SK-N-SH (cell line): Measurements from ENCODE around the gene KRT80. TPM values are rescaled to one million over a fixed set of nuclear protein-coding genes. Genes with fewer than 3 reads are reported as not detected.

Source experiments
- CTCF ChIA-PET: fragments of 300-600, 350-600 bp; formaldehyde crosslinking; extraction: SDS; loops from one replicate; lab custom pipeline; 2021; lab: Yijun Ruan, JAX
- POLR2A ChIA-PET: fragments of 350-600 bp; sonication (Branson Sonifier 250); formaldehyde crosslinking; extraction: SDS; loops from one replicate; lab custom pipeline; 2020; ENCODE audit warnings: antibody characterized with exemption, inconsistent platforms; lab: Yijun Ruan, JAX
- DNase-seq: peaks from one replicate; pipeline ENCODE4 v3.0.0; 2012
- H2AFZ ChIP-seq: fragments of 200-600 bp; sonication (generic); 2 replicates; pipeline ENCODE4 v1.8.1; 2016; ENCODE audit warnings: antibody characterized with exemption, mild to moderate bottlenecking, low read depth
- H3F3A ChIP-seq: fragments of 200-600 bp; sonication (generic); replicated peaks from 2 replicates; pipeline ENCODE3; 2016; ENCODE audit warnings: antibody characterized with exemption, mild to moderate bottlenecking; ENCODE audit not compliant: insufficient read depth
- H3K27ac ChIP-seq, 2 experiments: fragments of 200-500 bp in 1 of 2; fragments of 200-600 bp in 1 of 2; sonication (Bioruptor generic) in 1 of 2; sonication (generic), shearing (Covaris generic) in 1 of 2; 2 replicates each; pipeline versions ENCODE4 v1.5.1 to v1.6.1; 2014 to 2016; ENCODE audit warnings: low read depth in 2 of 2, inconsistent platforms in 1 of 2, low read length in 1 of 2, mild to moderate bottlenecking in 1 of 2, mixed read lengths in 1 of 2
- H3K27me3 ChIP-seq: fragments of 200-600 bp; sonication (generic), shearing (Covaris generic); 2 replicates; pipeline ENCODE4 v1.6.1; 2016; ENCODE audit warnings: mixed run types; ENCODE audit not compliant: insufficient read depth
- H3K36me3 ChIP-seq, 2 experiments: fragments of 200-500 bp in 1 of 2; fragments of 200-600 bp in 1 of 2; sonication (Bioruptor generic) in 1 of 2; sonication (generic) in 1 of 2; replicated peaks in 1 of 2; 2 replicates each; pipeline versions ENCODE3 to v1.5.1; 2014 to 2016; ENCODE audit warnings: low read length in 1 of 2, mild to moderate bottlenecking in 1 of 2; ENCODE audit not compliant: insufficient read depth in 2 of 2, control insufficient read depth in 1 of 2
- H3K4me1 ChIP-seq, 2 experiments: fragments of 200-500 bp in 1 of 2; fragments of 200-600 bp in 1 of 2; sonication (Bioruptor generic) in 1 of 2; sonication (generic), shearing (Covaris generic) in 1 of 2; 2 replicates each; pipeline versions ENCODE4 v1.5.1 to v1.6.1; 2014 to 2016; ENCODE audit warnings: low read depth in 1 of 2, low read length in 1 of 2, mixed run types in 1 of 2; ENCODE audit not compliant: insufficient read depth in 2 of 2, control insufficient read depth in 1 of 2
- H3K4me2 ChIP-seq: fragments of 200-600 bp; sonication (generic), shearing (Covaris generic); 2 replicates; pipeline ENCODE4 v1.6.1; 2017; ENCODE audit warnings: mixed run types
- H3K4me3 ChIP-seq, 2 experiments: fragments of 200-500 bp in 1 of 2; fragments of 200-600 bp in 1 of 2; sonication (Bioruptor generic) in 1 of 2; sonication (generic), shearing (Covaris generic) in 1 of 2; 2 replicates each; pipeline versions ENCODE4 v1.5.1 to v1.8.1; 2014 to 2016; ENCODE audit warnings: low read depth in 2 of 2, inconsistent platforms in 1 of 2, low read length in 1 of 2, mild to moderate bottlenecking in 1 of 2, mixed read lengths in 1 of 2, moderate library complexity in 1 of 2
- H3K79me2 ChIP-seq: fragments of 200-600 bp; sonication (generic); 2 replicates; pipeline ENCODE4 v1.8.1; 2017; ENCODE audit warnings: mild to moderate bottlenecking; ENCODE audit not compliant: insufficient read depth
- H3K9ac ChIP-seq: fragments of 200-600 bp; sonication (generic); 2 replicates; pipeline ENCODE4 v1.6.1; 2017; ENCODE audit warnings: mixed run types
- H3K9me2 ChIP-seq: fragments of 200-600 bp; sonication (generic); 2 replicates; pipeline ENCODE4 v1.6.1; 2017; ENCODE audit warnings: mixed run types
- H3K9me3 ChIP-seq: fragments of 200-600 bp; sonication (generic); 2 replicates; pipeline ENCODE4 v1.6.1; 2017; ENCODE audit warnings: mixed run types, mild to moderate bottlenecking, moderate library complexity
- H4K20me1 ChIP-seq: fragments of 200-600 bp; sonication (generic); 2 replicates; pipeline ENCODE4 v1.6.1; 2017; ENCODE audit warnings: mild to moderate bottlenecking, mixed run types; ENCODE audit not compliant: insufficient read depth
- EP300 ChIP-seq, 2 experiments: IDR thresholded peaks; 2 replicates each; pipeline versions ENCODE4 v1.4.0 to v1.6.1; 2012; ENCODE audit warnings: borderline replicate concordance in 1 of 2, low read depth in 1 of 2, low read length in 1 of 2
- FOSL2 ChIP-seq: IDR thresholded peaks from 2 replicates; pipeline ENCODE4 v1.4.0; 2012; ENCODE audit warnings: low read depth, mild to moderate bottlenecking, moderate library complexity, borderline replicate concordance
- FOXJ3 ChIP-seq: sonication (generic); formaldehyde crosslinking; IDR thresholded peaks from 2 replicates; pipeline ENCODE4 v1.5.1; 2020; ENCODE audit warnings: mild to moderate bottlenecking, missing genetic modification reagents
- GATA2 ChIP-seq: sonication (generic); formaldehyde crosslinking; IDR thresholded peaks from 2 replicates; pipeline ENCODE4 v1.5.0; 2020; ENCODE audit warnings: mild to moderate bottlenecking, missing genetic modification reagents
- JUND ChIP-seq: IDR thresholded peaks from 2 replicates; pipeline ENCODE4 v1.4.0; 2012
- MAX ChIP-seq: IDR thresholded peaks from 2 replicates; pipeline ENCODE4 v1.4.0; 2012; ENCODE audit warnings: low read depth
- MEF2A ChIP-seq: IDR thresholded peaks from 2 replicates; pipeline ENCODE4 v1.4.0; 2012; ENCODE audit warnings: low read depth, borderline replicate concordance
- NFIC ChIP-seq: IDR thresholded peaks from 2 replicates; pipeline ENCODE4 v1.4.0; 2012; ENCODE audit warnings: borderline replicate concordance
- RAD21 ChIP-seq: IDR thresholded peaks from 2 replicates; pipeline ENCODE4 v1.6.1; 2012; ENCODE audit warnings: mild to moderate bottlenecking, low read length
- RFX5 ChIP-seq: IDR thresholded peaks from 2 replicates; pipeline ENCODE4 v1.6.1; 2012; ENCODE audit warnings: mild to moderate bottlenecking, improper control_type of control experiment, low read length
- RXRA ChIP-seq: IDR thresholded peaks from 2 replicates; pipeline ENCODE4 v1.4.0; 2012; ENCODE audit warnings: low read depth, mild to moderate bottlenecking, borderline replicate concordance
- SIN3A ChIP-seq: IDR thresholded peaks from 2 replicates; pipeline ENCODE4 v1.6.1; 2012; ENCODE audit warnings: low read depth, mild to moderate bottlenecking, low read length, moderate library complexity, borderline replicate concordance
- TAF1 ChIP-seq: IDR thresholded peaks from 2 replicates; pipeline ENCODE4 v1.6.1; 2012; ENCODE audit warnings: low read depth, mild to moderate bottlenecking, low read length, moderate library complexity, borderline replicate concordance
- TEAD4 ChIP-seq: IDR thresholded peaks from 2 replicates; pipeline ENCODE4 v1.4.0; 2012; ENCODE audit warnings: mild to moderate bottlenecking, borderline replicate concordance; ENCODE audit not compliant: insufficient read depth
- WGBS: methylation state at CpG from one replicate; pipeline ENCODE4 v1.1.6; 2017; ENCODE audit warnings: low lambda C conversion rate; 5-methylcytosine and 5-hydroxymethylcytosine counted together
- polyA plus RNA-seq, 3 experiments: library from polyadenylated mRNA; depleted of rRNA; stranded (reverse); fragments of >200 nt; gene quantifications; 2 replicates each; pipeline ENCODE4 v1.2.3, GENCODE V29; 2012
- TF ChIP-seq, protein P1 (sequence below): fragments of 200-600 bp; sonication (generic); IDR thresholded peaks from 2 replicates; pipeline ENCODE4 v1.6.1; 2017; ENCODE audit warnings: antibody characterized with exemption, mild to moderate bottlenecking, moderate library complexity
- TF ChIP-seq, protein P2 (sequence below): fragments of 150-350 bp; IDR thresholded peaks from 2 replicates; pipeline ENCODE4 v1.6.1; 2017; ENCODE audit warnings: antibody characterized with exemption, low read length, low read depth, borderline replicate concordance
- TF ChIP-seq, protein P3 (sequence below): fragments of 150-350 bp; IDR thresholded peaks from 2 replicates; pipeline ENCODE4 v1.6.1; 2016; ENCODE audit warnings: mild to moderate bottlenecking, low read depth, low read length

Gene KRT80
- polyA plus RNA-seq, 1 of the 3 experiments (the other 2 are of a cell fraction): 14.9 TPM

GRCh38 chr12:52221912-52222457, 30.2 kb upstream of the KRT80 start:
- 42% methylated on average over 8 of the region's 8 CpGs for WGBS
- ChIA-PET POLR2A (no interaction called here), CTCF (interaction anchor here (0.6 to 3.0 kb wide), 27 partner anchors 9 to 197 kb away, joined by 3 to 23 read pairs (median 5); partner anchors contain the start of gene KRT83)
- Histone ChIP-seq H3K4me3 (no peak overlapping the region; a peak in 1 of 4 replicates), H3K27me3 (no peaks in the 10 kb centered on the region), H3F3A (peaks cover 26% of the 10 kb centered on the region), H2AFZ (no peak overlapping the region), H3K4me2 (no peak overlapping the region), H4K20me1 (no peaks in the 10 kb centered on the region), H3K36me3 (no peaks in the 10 kb centered on the region), H3K9me3 (peaks cover 4% of the 10 kb centered on the region; the same call in 1 of the 2 replicates), H3K79me2 (no peaks in the 10 kb centered on the region), H3K9ac (no peak overlapping the region), H3K9me2 (no peaks in the 10 kb centered on the region), H3K4me1 (peaks cover 3 to 9% of the 10 kb centered on the region in 2 experiments; a peak in 2 of 4 replicates), H3K27ac (peak overlapping the region in 1 of 2 experiments; percentile 33; a peak in 1 of 4 replicates)
- TF ChIP-seq, protein P1, sequence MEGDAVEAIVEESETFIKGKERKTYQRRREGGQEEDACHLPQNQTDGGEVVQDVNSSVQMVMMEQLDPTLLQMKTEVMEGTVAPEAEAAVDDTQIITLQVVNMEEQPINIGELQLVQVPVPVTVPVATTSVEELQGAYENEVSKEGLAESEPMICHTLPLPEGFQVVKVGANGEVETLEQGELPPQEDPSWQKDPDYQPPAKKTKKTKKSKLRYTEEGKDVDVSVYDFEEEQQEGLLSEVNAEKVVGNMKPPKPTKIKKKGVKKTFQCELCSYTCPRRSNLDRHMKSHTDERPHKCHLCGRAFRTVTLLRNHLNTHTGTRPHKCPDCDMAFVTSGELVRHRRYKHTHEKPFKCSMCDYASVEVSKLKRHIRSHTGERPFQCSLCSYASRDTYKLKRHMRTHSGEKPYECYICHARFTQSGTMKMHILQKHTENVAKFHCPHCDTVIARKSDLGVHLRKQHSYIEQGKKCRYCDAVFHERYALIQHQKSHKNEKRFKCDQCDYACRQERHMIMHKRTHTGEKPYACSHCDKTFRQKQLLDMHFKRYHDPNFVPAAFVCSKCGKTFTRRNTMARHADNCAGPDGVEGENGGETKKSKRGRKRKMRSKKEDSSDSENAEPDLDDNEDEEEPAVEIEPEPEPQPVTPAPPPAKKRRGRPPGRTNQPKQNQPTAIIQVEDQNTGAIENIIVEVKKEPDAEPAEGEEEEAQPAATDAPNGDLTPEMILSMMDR: peak; percentile 66
- peak; percentile 61; the same call in 1 of the 2 replicates for TF ChIP-seq SIN3A
- TF ChIP-seq MEF2A: no peak
- TF ChIP-seq RXRA: no peak
- TF ChIP-seq RFX5: no peak
- peak; percentile 46; the same call in 1 of the 2 replicates for TF ChIP-seq FOSL2
- TF ChIP-seq RAD21: peak; percentile 35
- no peak for TF ChIP-seq GATA2 (CRISPR knock-in tag)
- TF ChIP-seq NFIC: peak; percentile 38
- TF ChIP-seq TAF1: no peak
- TF ChIP-seq MAX: peak; percentile 56
- no peak for TF ChIP-seq EP300 (IDR thresholded peaks at IDR 0.05; ENCODE audit: borderline replicate concordance in 1 of 2, low read depth in 1 of 2, low read length in 1 of 2)
- peak; percentile 26; the same call in 1 of the 2 replicates for TF ChIP-seq JUND
- DNase-seq: no peak

DNA sequence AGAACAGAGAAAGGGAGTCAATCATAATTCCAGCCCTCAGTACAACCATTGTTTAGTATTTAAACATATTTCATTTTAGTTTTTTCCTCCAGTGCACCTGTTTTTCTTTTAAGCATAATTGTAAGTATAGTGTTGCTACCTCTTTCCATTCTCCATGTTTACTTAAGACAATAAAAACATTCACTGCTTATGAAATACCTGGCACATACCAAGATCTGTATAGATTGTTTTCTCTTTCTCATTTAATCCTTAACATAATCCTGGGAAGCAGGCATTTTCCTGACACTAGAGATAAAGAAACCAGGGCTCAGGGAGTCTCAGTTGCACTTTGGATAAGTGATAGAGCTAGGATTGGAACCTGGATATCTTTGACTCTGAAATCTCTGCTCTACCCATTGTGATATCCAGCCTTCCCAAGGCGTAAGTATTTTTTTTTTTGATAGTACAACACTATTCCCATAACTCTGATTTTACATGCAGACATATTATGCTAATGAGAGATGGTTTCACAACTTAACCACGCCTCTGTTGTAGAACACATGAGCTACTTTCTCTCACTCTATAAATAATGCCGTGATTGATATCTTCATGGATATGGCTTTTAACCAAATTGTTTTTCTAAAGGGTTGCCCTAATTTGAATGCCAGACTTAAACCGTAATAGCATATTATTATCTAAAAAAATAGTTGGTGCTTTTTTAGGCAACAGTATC, 29.4 kb upstream of the KRT80 start:
- POLR2A ChIA-PET: no interaction called here

More for the DNA sequence above, 29.4 kb upstream of the KRT80 start:
- CTCF ChIA-PET: interaction anchor here (0.6 to 3.0 kb wide), 28 partner anchors 8 to 196 kb away, joined by 3 to 23 read pairs (median 4); partner anchors contain the start of gene KRT83
- no peak overlapping the region for H3K4me2 ChIP-seq
- H3K79me2 ChIP-seq: no peaks in the 10 kb centered on the region
- H3K27me3 ChIP-seq: no peaks in the 10 kb centered on the region
- peaks cover 18% of the 10 kb centered on the region for H3F3A ChIP-seq
- no peak overlapping the region for H3K9ac ChIP-seq
- no peak for DNase-seq
- H3K9me3 ChIP-seq: peaks cover 4% of the 10 kb centered on the region; the same call in 1 of the 2 replicates
- no peak overlapping the region for H2AFZ ChIP-seq
- 83% methylated on average over 4 of the region's 4 CpGs for WGBS
- H3K36me3 ChIP-seq: no peaks in the 10 kb centered on the region
- H3K9me2 ChIP-seq: no peaks in the 10 kb centered on the region
- peaks cover 3 to 17% of the 10 kb centered on the region in 2 experiments; a peak in 3 of 4 replicates for H3K4me1 ChIP-seq
- no peak overlapping the region for H3K4me3 ChIP-seq
- H3K27ac ChIP-seq: peak overlapping the region in 1 of 2 experiments; percentile 33; a peak in 1 of 4 replicates
- TF ChIP-seq SIN3A: no peak
- no peak for TF ChIP-seq TAF1
- TF ChIP-seq, protein P2, sequence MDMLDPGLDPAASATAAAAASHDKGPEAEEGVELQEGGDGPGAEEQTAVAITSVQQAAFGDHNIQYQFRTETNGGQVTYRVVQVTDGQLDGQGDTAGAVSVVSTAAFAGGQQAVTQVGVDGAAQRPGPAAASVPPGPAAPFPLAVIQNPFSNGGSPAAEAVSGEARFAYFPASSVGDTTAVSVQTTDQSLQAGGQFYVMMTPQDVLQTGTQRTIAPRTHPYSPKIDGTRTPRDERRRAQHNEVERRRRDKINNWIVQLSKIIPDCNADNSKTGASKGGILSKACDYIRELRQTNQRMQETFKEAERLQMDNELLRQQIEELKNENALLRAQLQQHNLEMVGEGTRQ: no peak
- TF ChIP-seq, protein P3, sequence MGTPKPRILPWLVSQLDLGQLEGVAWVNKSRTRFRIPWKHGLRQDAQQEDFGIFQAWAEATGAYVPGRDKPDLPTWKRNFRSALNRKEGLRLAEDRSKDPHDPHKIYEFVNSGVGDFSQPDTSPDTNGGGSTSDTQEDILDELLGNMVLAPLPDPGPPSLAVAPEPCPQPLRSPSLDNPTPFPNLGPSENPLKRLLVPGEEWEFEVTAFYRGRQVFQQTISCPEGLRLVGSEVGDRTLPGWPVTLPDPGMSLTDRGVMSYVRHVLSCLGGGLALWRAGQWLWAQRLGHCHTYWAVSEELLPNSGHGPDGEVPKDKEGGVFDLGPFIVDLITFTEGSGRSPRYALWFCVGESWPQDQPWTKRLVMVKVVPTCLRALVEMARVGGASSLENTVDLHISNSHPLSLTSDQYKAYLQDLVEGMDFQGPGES: no peak
- TF ChIP-seq FOXJ3: no peak
- TF ChIP-seq GATA2 (CRISPR knock-in tag): no peak
- TF ChIP-seq TEAD4: no peak
- TF ChIP-seq RFX5: no peak
- no peaks in the 10 kb centered on the region for H4K20me1 ChIP-seq
